H9 (cell line): ENCODE measurements around the gene CHM. TPM values are rescaled to one million over a fixed set of nuclear protein-coding genes. Genes with fewer than 3 reads are reported as not detected.

Source experiments
- DNase-seq: peaks from one replicate; pipeline ENCODE4 v3.0.0-alpha.2; 2017
- H2AFZ ChIP-seq: one replicate; pipeline ENCODE4 v1.6.1; 2013; ENCODE audit warnings: mild to moderate bottlenecking, low read length, control low read depth, moderate library complexity
- H2AK5ac ChIP-seq: 2 replicates; pipeline ENCODE4 v1.6.1; 2013; ENCODE audit warnings: low read length, control low read depth, mixed read lengths; ENCODE audit not compliant: insufficient read length
- H2BK120ac ChIP-seq: one replicate; pipeline ENCODE4 v1.6.1; 2013; ENCODE audit warnings: low read depth, mild to moderate bottlenecking, low read length, control low read depth, inconsistent platforms; ENCODE audit not compliant: poor library complexity, severe bottlenecking
- H2BK12ac ChIP-seq: 2 replicates; pipeline ENCODE4 v1.6.1; 2013; ENCODE audit warnings: low read length, control low read depth, mixed read lengths, low read depth; ENCODE audit not compliant: insufficient read length
- H2BK15ac ChIP-seq: 2 replicates; pipeline ENCODE4 v1.6.1; 2013; ENCODE audit warnings: low read depth, low read length, control low read depth
- H2BK20ac ChIP-seq: one replicate; pipeline ENCODE4 v1.6.1; 2013; ENCODE audit warnings: low read depth, mild to moderate bottlenecking, low read length, control low read depth, inconsistent platforms; ENCODE audit not compliant: poor library complexity, severe bottlenecking
- H2BK5ac ChIP-seq: 2 replicates; pipeline ENCODE4 v1.6.1; 2013; ENCODE audit warnings: low read length, control low read depth, mixed read lengths; ENCODE audit not compliant: insufficient read length
- H3K14ac ChIP-seq: 2 replicates; pipeline ENCODE4 v1.6.1; 2013; ENCODE audit warnings: low read length, control low read depth; ENCODE audit not compliant: insufficient read depth
- H3K18ac ChIP-seq: 2 replicates; pipeline ENCODE4 v1.6.1; 2013; ENCODE audit warnings: low read depth, mild to moderate bottlenecking, mixed read lengths, low read length, control low read depth; ENCODE audit not compliant: insufficient read length
- H3K23ac ChIP-seq: 2 replicates; pipeline ENCODE4 v1.6.1; 2013; ENCODE audit warnings: low read length, control low read depth, mixed read lengths, low read depth; ENCODE audit not compliant: insufficient read length
- H3K23me2 ChIP-seq: 2 replicates; pipeline ENCODE4 v1.6.1; 2013; ENCODE audit warnings: low read depth, mild to moderate bottlenecking, mixed read lengths, low read length, control low read depth; ENCODE audit not compliant: insufficient read length, poor library complexity, severe bottlenecking
- H3K27ac ChIP-seq: 2 replicates; pipeline ENCODE4 v1.5.1; 2013; ENCODE audit warnings: low read length, control low read depth, mixed read lengths, low read depth; ENCODE audit not compliant: insufficient read length
- H3K27me3 ChIP-seq: 2 replicates; pipeline ENCODE4 v1.6.1; 2013; ENCODE audit warnings: low read length, control low read depth, inconsistent platforms; ENCODE audit not compliant: insufficient read depth
- H3K4ac ChIP-seq: 2 replicates; pipeline ENCODE4 v1.6.1; 2013; ENCODE audit warnings: low read depth, mild to moderate bottlenecking, control low read depth, inconsistent platforms, low read length, moderate library complexity
- H3K4me1 ChIP-seq: 2 replicates; pipeline ENCODE4 v1.6.1; 2013; ENCODE audit warnings: low read length, control low read depth, inconsistent platforms; ENCODE audit not compliant: insufficient read depth
- H3K4me2 ChIP-seq: 2 replicates; pipeline ENCODE4 v1.6.1; 2013; ENCODE audit warnings: low read length, control low read depth, mixed read lengths; ENCODE audit not compliant: insufficient read length, insufficient read depth
- H3K56ac ChIP-seq: 2 replicates; pipeline ENCODE4 v1.6.1; 2013; ENCODE audit warnings: low read depth, mild to moderate bottlenecking, mixed read lengths, low read length, control low read depth; ENCODE audit not compliant: insufficient read length
- H3K79me1 ChIP-seq: 2 replicates; pipeline ENCODE4 v1.6.1; 2013; ENCODE audit warnings: low read depth, mild to moderate bottlenecking, moderate library complexity, low read length, control low read depth, inconsistent platforms; ENCODE audit not compliant: insufficient read depth, poor library complexity, severe bottlenecking
- H3K79me2 ChIP-seq: 2 replicates; pipeline ENCODE4 v1.6.1; 2013; ENCODE audit warnings: low read length, control low read depth, inconsistent platforms; ENCODE audit not compliant: insufficient read depth
- H3K9ac ChIP-seq: 2 replicates; pipeline ENCODE4 v1.6.1; 2013; ENCODE audit warnings: low read length, control low read depth, mixed read lengths; ENCODE audit not compliant: insufficient read length; ENCODE audit errors: extremely low read depth
- H3K9me3 ChIP-seq: one replicate; pipeline ENCODE4 v1.6.1; 2013; ENCODE audit warnings: low read depth, low read length, inconsistent platforms; ENCODE audit not compliant: control insufficient read depth
- H3T11ph ChIP-seq: one replicate; pipeline ENCODE4 v1.6.1; 2013; ENCODE audit warnings: mild to moderate bottlenecking, low read length, control low read depth, inconsistent platforms
- H4K20me1 ChIP-seq: one replicate; pipeline ENCODE4 v1.6.1; 2013; ENCODE audit not compliant: control insufficient read depth, insufficient read length, insufficient read depth
- H4K5ac ChIP-seq: 2 replicates; pipeline ENCODE4 v1.6.1; 2013; ENCODE audit warnings: low read depth, mild to moderate bottlenecking, mixed read lengths, low read length, control low read depth; ENCODE audit not compliant: insufficient read length
- H4K8ac ChIP-seq: replicated peaks from 2 replicates; pipeline ENCODE4 v1.6.1; 2013; ENCODE audit warnings: low read length, control low read depth, mixed read lengths, low read depth; ENCODE audit not compliant: insufficient read length
- H4K91ac ChIP-seq: 2 replicates; pipeline ENCODE4 v1.6.1; 2013; ENCODE audit warnings: low read depth, mild to moderate bottlenecking, moderate library complexity, mixed read lengths, low read length, control low read depth; ENCODE audit not compliant: insufficient read length
- H3K27ac Mint-ChIP-seq, 3 experiments: 2 replicates in 2 of 3; 3 replicates in 1 of 3; pipeline ENCODE4 v1.8.0; 2020 to 2021; ENCODE audit warnings: mixed read lengths in 3 of 3, mild to moderate bottlenecking in 1 of 3, moderate library complexity in 1 of 3
- H3K27me3 Mint-ChIP-seq: 2 replicates; pipeline ENCODE4 v1.8.0; 2021; ENCODE audit warnings: low read depth, mild to moderate bottlenecking, moderate library complexity, mixed read lengths
- H3K36me3 Mint-ChIP-seq, 3 experiments: 2 replicates in 2 of 3; 3 replicates in 1 of 3; pipeline ENCODE4 v1.8.0; 2020 to 2021; ENCODE audit warnings: low read depth in 3 of 3, mixed read lengths in 3 of 3; ENCODE audit not compliant: insufficient read depth in 1 of 3
- H3K4me1 Mint-ChIP-seq, 2 experiments: 2 replicates each; pipeline ENCODE4 v1.8.0; 2020; ENCODE audit warnings: mixed read lengths in 2 of 2
- H3K4me3 Mint-ChIP-seq, 2 experiments: 2 replicates in 1 of 2; 3 replicates in 1 of 2; pipeline ENCODE4 v1.8.0; 2020 to 2021; ENCODE audit warnings: mild to moderate bottlenecking in 2 of 2, mixed read lengths in 2 of 2, moderate library complexity in 1 of 2
- H3K9me3 Mint-ChIP-seq, 2 experiments: 2 replicates in 1 of 2; 3 replicates in 1 of 2; pipeline ENCODE4 v1.8.0; 2020; ENCODE audit warnings: mild to moderate bottlenecking in 2 of 2, mixed read lengths in 2 of 2, moderate library complexity in 1 of 2
- CTCF ChIP-seq: fragments of 200-600 bp; sonication (generic); conservative IDR thresholded peaks from 3 replicates; pipeline ENCODE4 v1.8.0; 2021; ENCODE audit warnings: antibody characterized with exemption, mild to moderate bottlenecking
- WGBS: extraction: QIAGEN DNeasy Blood & Tissue Kit; methylation state at CpG from one replicate; pipeline ENCODE4 v1.1.7; 2013; ENCODE audit warnings: missing lambda C conversion rate, low lambda C conversion rate, mixed read lengths; ENCODE audit not compliant: insufficient read length; ENCODE audit errors: extremely low coverage; 5-methylcytosine and 5-hydroxymethylcytosine counted together
- total RNA-seq: library from RNA; stranded (reverse); gene quantifications from 2 replicates; pipeline ENCODE4 v1.2.1, GENCODE V29; 2021

Gene CHM
- total RNA-seq, 1 experiment from 2014 or later = 28.4 TPM

DNA sequence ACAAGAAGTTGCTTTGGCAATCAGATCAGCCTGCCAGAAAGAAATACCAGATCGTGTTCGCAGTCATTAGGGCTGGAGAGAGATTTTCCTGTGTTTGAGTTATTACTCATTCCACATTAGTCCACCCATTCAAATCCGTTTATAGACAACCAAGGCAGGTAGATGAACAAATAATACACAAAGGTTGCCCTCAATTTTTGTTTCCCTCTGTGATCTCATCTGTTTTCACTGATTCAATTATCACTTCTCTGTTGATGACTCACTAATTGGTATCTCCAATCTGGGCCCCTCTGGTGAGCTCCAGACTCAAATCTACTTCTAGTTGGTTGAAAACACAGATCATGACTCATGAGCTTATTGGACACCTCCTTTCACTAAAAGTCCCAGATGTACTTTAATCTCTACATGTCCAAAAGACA lies 54.5 kb downstream of the CHM start:
- H4K91ac ChIP-seq = no peak overlapping the region
- no peak overlapping the region for H4K8ac ChIP-seq
- H3K4me2 ChIP-seq = no peak overlapping the region
- no peak overlapping the region for H4K5ac ChIP-seq
- H3K27me3 ChIP-seq = no peaks in the 10 kb centered on the region
- no peak overlapping the region for H2BK120ac ChIP-seq
- no peaks in the 10 kb centered on the region for H3K9me3 ChIP-seq
- H3K27ac ChIP-seq = no peak overlapping the region
- H3K79me1 ChIP-seq = no peaks in the 10 kb centered on the region
- H3K56ac ChIP-seq = no peak overlapping the region
- no peak overlapping the region for H2AK5ac ChIP-seq
- H3K4ac ChIP-seq = no peak overlapping the region
- peaks cover 14 to 40% of the 10 kb centered on the region in 2 experiments; a peak in 4 of 5 replicates for H3K9me3 Mint-ChIP-seq
- TF ChIP-seq CTCF = no peak
- H3K4me1 Mint-ChIP-seq = peaks cover 51 to 58% of the 10 kb centered on the region in 2 experiments
- no peak overlapping the region for H3K9ac ChIP-seq
- no peak overlapping the region for H2BK20ac ChIP-seq
- no peak overlapping the region for H3T11ph ChIP-seq
- no CpG with 5 or more reads among the region's 3 CpGs for WGBS
- H3K18ac ChIP-seq = no peak overlapping the region
- H2BK15ac ChIP-seq = no peak overlapping the region
- H2BK5ac ChIP-seq = no peak overlapping the region
- H3K23me2 ChIP-seq = no peaks in the 10 kb centered on the region
- no peaks in the 10 kb centered on the region; the same call in 1 of the 2 replicates for H3K4me1 ChIP-seq
- peak overlapping the region in 1 of 3 experiments; percentile 42; a peak in 1 of 7 replicates for H3K27ac Mint-ChIP-seq
- H3K23ac ChIP-seq = no peak overlapping the region
- no peak overlapping the region for H2AFZ ChIP-seq
- no peak overlapping the region for H3K14ac ChIP-seq
- H3K27me3 Mint-ChIP-seq = no peaks in the 10 kb centered on the region
- no peak overlapping the region for H2BK12ac ChIP-seq
- H3K36me3 Mint-ChIP-seq = peaks cover 15 to 23% (median 22%) of the 10 kb centered on the region in 3 experiments
- no peaks in the 10 kb centered on the region for H3K79me2 ChIP-seq
- no peak overlapping the region for H3K4me3 Mint-ChIP-seq
- no peak for DNase-seq
- H4K20me1 ChIP-seq = no peaks in the 10 kb centered on the region
